PFSK-1 (cell line): ENCODE measurements around the gene MX2.

Experiments
- FOXP2 ChIP-seq: optimal IDR thresholded peaks from 2 replicates; pipeline ENCODE3; 2011; ENCODE audit warnings: borderline replicate concordance, control low read depth, inconsistent platforms; ENCODE audit not compliant: insufficient read depth; ENCODE audit errors: extremely low read length, extremely low read depth
- POLR2AphosphoS5 ChIP-seq: IDR thresholded peaks from 2 replicates; pipeline ENCODE4 v1.6.1; 2012; ENCODE audit warnings: low read depth, mild to moderate bottlenecking, control low read depth, low read length, moderate library complexity
- REST ChIP-seq, 2 experiments: IDR thresholded peaks; 2 replicates each; pipeline versions ENCODE4 v1.6.1 to v1.8.0; 2011 to 2012; ENCODE audit warnings: low read depth in 2 of 2, low read length in 2 of 2, control low read depth in 1 of 2, inconsistent platforms in 1 of 2, mild to moderate bottlenecking in 1 of 2, moderate library complexity in 1 of 2; ENCODE audit not compliant: insufficient read depth in 1 of 2
- SIN3A ChIP-seq: IDR thresholded peaks from 2 replicates; pipeline ENCODE4 v1.6.1; 2012; ENCODE audit warnings: mild to moderate bottlenecking, low read length, moderate library complexity, borderline replicate concordance; ENCODE audit not compliant: insufficient read depth
- TAF1 ChIP-seq: IDR thresholded peaks from 2 replicates; pipeline ENCODE4 v1.6.1; 2012; ENCODE audit warnings: low read length, control low read depth, borderline replicate concordance; ENCODE audit not compliant: insufficient read depth

The MX2 gene

GRCh38 chr21:41398831-41399230, 37.0 kb downstream of the MX2 start:
- TF ChIP-seq POLR2AphosphoS5, result no peak
- no peak for TF ChIP-seq SIN3A
- no peak for TF ChIP-seq FOXP2
- TF ChIP-seq TAF1, result no peak
- TF ChIP-seq REST (IDR thresholded peaks at IDR 0.05; ENCODE audit: insufficient read depth in 1 of 2, low read depth in 2 of 2, low read length in 2 of 2), result no peak

GRCh38 chr21:41399246-41399800, 37.5 kb downstream of the MX2 start:
- TF ChIP-seq REST (IDR thresholded peaks at IDR 0.05; ENCODE audit: insufficient read depth in 1 of 2, low read depth in 2 of 2, low read length in 2 of 2) (no peak), POLR2AphosphoS5 (no peak), SIN3A (no peak), FOXP2 (no peak), TAF1 (no peak)

GRCh38 chr21:41402231-41402630, 40.4 kb downstream of the MX2 start:
- no peak for TF ChIP-seq REST (IDR thresholded peaks at IDR 0.05; ENCODE audit: insufficient read depth in 1 of 2, low read depth in 2 of 2, low read length in 2 of 2)
- TF ChIP-seq TAF1, result no peak
- TF ChIP-seq FOXP2, result no peak
- no peak for TF ChIP-seq SIN3A
- no peak for TF ChIP-seq POLR2AphosphoS5

- TF ChIP-seq FOXP2, result no peak
- no peak for TF ChIP-seq REST (IDR thresholded peaks at IDR 0.05; ENCODE audit: insufficient read depth in 1 of 2, low read depth in 2 of 2, low read length in 2 of 2)
- no peak for TF ChIP-seq TAF1
- TF ChIP-seq POLR2AphosphoS5, result no peak
- no peak for TF ChIP-seq SIN3A
These were observed 41.0 kb downstream of the MX2 start for GRCh38 chr21:41402796-41403195.

- TF ChIP-seq SIN3A (no peak), REST (IDR thresholded peaks at IDR 0.05; ENCODE audit: insufficient read depth in 1 of 2, low read depth in 2 of 2, low read length in 2 of 2) (no peak), TAF1 (no peak)
These were observed 41.5 kb downstream of the MX2 start for GRCh38 chr21:41403331-41403730.
